Measurements from ENCODE around the gene MYBPHL. TPM values are rescaled to one million over a fixed set of nuclear protein-coding genes. Genes with fewer than 3 reads are reported as not detected.
A peak's percentile ranks its signal among the peaks of the same experiment; 100 is the strongest.

Gene MYBPHL
- total and polyA plus RNA-seq, 2 experiments from 2014 or later = not detected

DNA sequence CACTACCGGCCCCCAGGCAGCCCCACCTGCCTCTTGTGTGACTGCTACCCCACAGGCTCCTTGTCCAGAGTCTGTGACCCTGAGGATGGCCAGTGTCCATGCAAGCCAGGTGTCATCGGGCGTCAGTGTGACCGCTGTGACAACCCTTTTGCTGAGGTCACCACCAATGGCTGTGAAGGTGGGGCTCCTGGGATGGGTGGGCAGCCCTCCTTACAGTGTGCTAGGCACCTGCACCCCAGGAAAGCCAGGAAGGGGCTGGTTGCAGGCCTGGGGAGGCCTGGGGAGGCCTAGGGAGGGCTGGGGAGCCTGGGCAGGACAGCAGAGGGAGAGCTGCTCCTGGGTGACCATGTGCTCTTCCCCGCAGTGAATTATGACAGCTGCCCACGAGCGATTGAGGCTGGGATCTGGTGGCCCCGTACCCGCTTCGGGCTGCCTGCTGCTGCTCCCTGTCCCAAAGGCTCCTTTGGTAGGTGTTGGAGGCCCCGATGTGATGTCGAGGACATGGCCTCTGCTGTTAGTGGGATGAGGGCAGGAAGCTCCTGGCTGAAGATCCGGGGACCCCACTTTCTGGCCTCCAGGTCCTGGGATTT lies 41.0 kb downstream of the MYBPHL start:
- no peaks in the 10 kb centered on the region; the same call in 1 of the 3 replicates for H3K9me3 Mint-ChIP-seq
- H3K4me1 ChIP-seq (ENCODE audit: insufficient read depth) = no peaks in the 10 kb centered on the region
- no peak overlapping the region for H3K4me2 ChIP-seq
- H3K27ac ChIP-seq (ENCODE audit: low read depth) = no peak overlapping the region
- no peaks in the 10 kb centered on the region for H3K9me2 ChIP-seq (ENCODE audit: insufficient read depth)
- no peaks in the 10 kb centered on the region for H3K79me2 ChIP-seq (replicated peaks; ENCODE audit: insufficient read depth)
- 0 out of 2 replicates have a peak overlapping the region, but pooled peaks have one; percentile 56 for H3K27ac Mint-ChIP-seq
- peaks cover 9% of the 10 kb centered on the region for H3K27me3 Mint-ChIP-seq (ENCODE audit: insufficient read depth, low read depth, poor library complexity)
- H3K4me3 Mint-ChIP-seq = no peak overlapping the region
- H3F3A ChIP-seq (replicated peaks; ENCODE audit: low read depth) = 0 out of 2 replicates have a peak, but pooled peaks cover 5% of the 10 kb centered on the region
- H3K36me3 Mint-ChIP-seq (ENCODE audit: low read depth) = peaks cover 12% of the 10 kb centered on the region; the same call in 2 of the 3 replicates
- TF ChIP-seq JUNB (IDR thresholded peaks at IDR 0.05; ENCODE audit: unreplicated experiment) (no peak), CREB1 (CRISPR knock-in tag; IDR thresholded peaks at IDR 0.05; ENCODE audit: low read depth) (no peak), ZNF331 (CRISPR knock-in tag; IDR thresholded peaks at IDR 0.05; ENCODE audit: low read depth) (no peak), STAT1 (IDR thresholded peaks at IDR 0.05; ENCODE audit: unreplicated experiment) (no peak), ZNF114 (CRISPR knock-in tag; IDR thresholded peaks at IDR 0.05) (no peak), ETS1 (IDR thresholded peaks at IDR 0.05) (no peak)
- TF ChIP-seq, protein P1, sequence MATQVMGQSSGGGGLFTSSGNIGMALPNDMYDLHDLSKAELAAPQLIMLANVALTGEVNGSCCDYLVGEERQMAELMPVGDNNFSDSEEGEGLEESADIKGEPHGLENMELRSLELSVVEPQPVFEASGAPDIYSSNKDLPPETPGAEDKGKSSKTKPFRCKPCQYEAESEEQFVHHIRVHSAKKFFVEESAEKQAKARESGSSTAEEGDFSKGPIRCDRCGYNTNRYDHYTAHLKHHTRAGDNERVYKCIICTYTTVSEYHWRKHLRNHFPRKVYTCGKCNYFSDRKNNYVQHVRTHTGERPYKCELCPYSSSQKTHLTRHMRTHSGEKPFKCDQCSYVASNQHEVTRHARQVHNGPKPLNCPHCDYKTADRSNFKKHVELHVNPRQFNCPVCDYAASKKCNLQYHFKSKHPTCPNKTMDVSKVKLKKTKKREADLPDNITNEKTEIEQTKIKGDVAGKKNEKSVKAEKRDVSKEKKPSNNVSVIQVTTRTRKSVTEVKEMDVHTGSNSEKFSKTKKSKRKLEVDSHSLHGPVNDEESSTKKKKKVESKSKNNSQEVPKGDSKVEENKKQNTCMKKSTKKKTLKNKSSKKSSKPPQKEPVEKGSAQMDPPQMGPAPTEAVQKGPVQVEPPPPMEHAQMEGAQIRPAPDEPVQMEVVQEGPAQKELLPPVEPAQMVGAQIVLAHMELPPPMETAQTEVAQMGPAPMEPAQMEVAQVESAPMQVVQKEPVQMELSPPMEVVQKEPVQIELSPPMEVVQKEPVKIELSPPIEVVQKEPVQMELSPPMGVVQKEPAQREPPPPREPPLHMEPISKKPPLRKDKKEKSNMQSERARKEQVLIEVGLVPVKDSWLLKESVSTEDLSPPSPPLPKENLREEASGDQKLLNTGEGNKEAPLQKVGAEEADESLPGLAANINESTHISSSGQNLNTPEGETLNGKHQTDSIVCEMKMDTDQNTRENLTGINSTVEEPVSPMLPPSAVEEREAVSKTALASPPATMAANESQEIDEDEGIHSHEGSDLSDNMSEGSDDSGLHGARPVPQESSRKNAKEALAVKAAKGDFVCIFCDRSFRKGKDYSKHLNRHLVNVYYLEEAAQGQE (IDR thresholded peaks at IDR 0.05; ENCODE audit: unreplicated experiment) = no peak
- no peak for ATAC-seq
- H3K36me3 ChIP-seq (ENCODE audit: insufficient read depth) = no peaks in the 10 kb centered on the region
- H3K27me3 ChIP-seq (ENCODE audit: insufficient read depth) = no peaks in the 10 kb centered on the region
- H2AFZ ChIP-seq = no peak overlapping the region
- no peak for DNase-seq (ENCODE audit: low spot score)
- no peak overlapping the region for H3K4me3 ChIP-seq
- H4K20me1 ChIP-seq (replicated peaks; ENCODE audit: insufficient read depth) = no peaks in the 10 kb centered on the region
- H3K4me1 Mint-ChIP-seq = peaks cover 3% of the 10 kb centered on the region; the same call in 1 of the 3 replicates

DNA sequence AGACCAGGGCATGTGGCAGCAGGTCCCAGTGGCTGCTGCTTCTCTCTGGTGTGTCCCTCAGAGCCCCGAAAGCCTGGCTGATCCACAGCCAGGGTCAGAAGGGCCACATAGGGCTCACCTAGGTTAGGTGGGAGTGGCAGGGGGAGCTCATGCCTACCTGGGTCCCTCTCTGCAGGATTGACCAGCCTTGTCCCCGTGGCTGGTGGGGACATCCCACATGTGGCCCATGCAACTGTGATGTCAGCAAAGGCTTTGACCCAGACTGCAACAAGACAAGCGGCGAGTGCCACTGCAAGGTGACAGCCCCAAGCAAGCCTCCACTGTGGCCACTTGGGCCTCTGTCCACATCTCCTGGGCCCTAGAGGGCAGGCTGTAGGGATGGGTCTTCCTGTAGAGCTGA lies 41.8 kb downstream of the MYBPHL start:
- Histone ChIP-seq H3K4me1 (ENCODE audit: insufficient read depth) (no peaks in the 10 kb centered on the region; the same call in 1 of the 2 replicates), H3K4me2 (no peak overlapping the region), H3K4me3 (no peak overlapping the region), H3K36me3 (ENCODE audit: insufficient read depth) (no peaks in the 10 kb centered on the region), H4K20me1 (replicated peaks; ENCODE audit: insufficient read depth) (no peaks in the 10 kb centered on the region), H3K79me2 (replicated peaks; ENCODE audit: insufficient read depth) (no peaks in the 10 kb centered on the region), H3K9me2 (ENCODE audit: insufficient read depth) (no peaks in the 10 kb centered on the region), H2AFZ (no peak overlapping the region), H3K27ac (ENCODE audit: low read depth) (no peak overlapping the region), H3F3A (replicated peaks; ENCODE audit: low read depth) (0 out of 2 replicates have a peak, but pooled peaks cover 5% of the 10 kb centered on the region), H3K27me3 (ENCODE audit: insufficient read depth) (no peaks in the 10 kb centered on the region)
- Mint-ChIP-seq H3K4me1 (peaks cover 10% of the 10 kb centered on the region), H3K27ac (no peak overlapping the region), H3K27me3 (ENCODE audit: insufficient read depth, low read depth, poor library complexity) (peaks cover 12% of the 10 kb centered on the region), H3K4me3 (no peak overlapping the region), H3K36me3 (ENCODE audit: low read depth) (peaks cover 9% of the 10 kb centered on the region; the same call in 2 of the 3 replicates), H3K9me3 (no peaks in the 10 kb centered on the region; the same call in 1 of the 3 replicates)
- ATAC-seq = no peak
- DNase-seq (ENCODE audit: low spot score) = no peak
- TF ChIP-seq, protein P2, sequence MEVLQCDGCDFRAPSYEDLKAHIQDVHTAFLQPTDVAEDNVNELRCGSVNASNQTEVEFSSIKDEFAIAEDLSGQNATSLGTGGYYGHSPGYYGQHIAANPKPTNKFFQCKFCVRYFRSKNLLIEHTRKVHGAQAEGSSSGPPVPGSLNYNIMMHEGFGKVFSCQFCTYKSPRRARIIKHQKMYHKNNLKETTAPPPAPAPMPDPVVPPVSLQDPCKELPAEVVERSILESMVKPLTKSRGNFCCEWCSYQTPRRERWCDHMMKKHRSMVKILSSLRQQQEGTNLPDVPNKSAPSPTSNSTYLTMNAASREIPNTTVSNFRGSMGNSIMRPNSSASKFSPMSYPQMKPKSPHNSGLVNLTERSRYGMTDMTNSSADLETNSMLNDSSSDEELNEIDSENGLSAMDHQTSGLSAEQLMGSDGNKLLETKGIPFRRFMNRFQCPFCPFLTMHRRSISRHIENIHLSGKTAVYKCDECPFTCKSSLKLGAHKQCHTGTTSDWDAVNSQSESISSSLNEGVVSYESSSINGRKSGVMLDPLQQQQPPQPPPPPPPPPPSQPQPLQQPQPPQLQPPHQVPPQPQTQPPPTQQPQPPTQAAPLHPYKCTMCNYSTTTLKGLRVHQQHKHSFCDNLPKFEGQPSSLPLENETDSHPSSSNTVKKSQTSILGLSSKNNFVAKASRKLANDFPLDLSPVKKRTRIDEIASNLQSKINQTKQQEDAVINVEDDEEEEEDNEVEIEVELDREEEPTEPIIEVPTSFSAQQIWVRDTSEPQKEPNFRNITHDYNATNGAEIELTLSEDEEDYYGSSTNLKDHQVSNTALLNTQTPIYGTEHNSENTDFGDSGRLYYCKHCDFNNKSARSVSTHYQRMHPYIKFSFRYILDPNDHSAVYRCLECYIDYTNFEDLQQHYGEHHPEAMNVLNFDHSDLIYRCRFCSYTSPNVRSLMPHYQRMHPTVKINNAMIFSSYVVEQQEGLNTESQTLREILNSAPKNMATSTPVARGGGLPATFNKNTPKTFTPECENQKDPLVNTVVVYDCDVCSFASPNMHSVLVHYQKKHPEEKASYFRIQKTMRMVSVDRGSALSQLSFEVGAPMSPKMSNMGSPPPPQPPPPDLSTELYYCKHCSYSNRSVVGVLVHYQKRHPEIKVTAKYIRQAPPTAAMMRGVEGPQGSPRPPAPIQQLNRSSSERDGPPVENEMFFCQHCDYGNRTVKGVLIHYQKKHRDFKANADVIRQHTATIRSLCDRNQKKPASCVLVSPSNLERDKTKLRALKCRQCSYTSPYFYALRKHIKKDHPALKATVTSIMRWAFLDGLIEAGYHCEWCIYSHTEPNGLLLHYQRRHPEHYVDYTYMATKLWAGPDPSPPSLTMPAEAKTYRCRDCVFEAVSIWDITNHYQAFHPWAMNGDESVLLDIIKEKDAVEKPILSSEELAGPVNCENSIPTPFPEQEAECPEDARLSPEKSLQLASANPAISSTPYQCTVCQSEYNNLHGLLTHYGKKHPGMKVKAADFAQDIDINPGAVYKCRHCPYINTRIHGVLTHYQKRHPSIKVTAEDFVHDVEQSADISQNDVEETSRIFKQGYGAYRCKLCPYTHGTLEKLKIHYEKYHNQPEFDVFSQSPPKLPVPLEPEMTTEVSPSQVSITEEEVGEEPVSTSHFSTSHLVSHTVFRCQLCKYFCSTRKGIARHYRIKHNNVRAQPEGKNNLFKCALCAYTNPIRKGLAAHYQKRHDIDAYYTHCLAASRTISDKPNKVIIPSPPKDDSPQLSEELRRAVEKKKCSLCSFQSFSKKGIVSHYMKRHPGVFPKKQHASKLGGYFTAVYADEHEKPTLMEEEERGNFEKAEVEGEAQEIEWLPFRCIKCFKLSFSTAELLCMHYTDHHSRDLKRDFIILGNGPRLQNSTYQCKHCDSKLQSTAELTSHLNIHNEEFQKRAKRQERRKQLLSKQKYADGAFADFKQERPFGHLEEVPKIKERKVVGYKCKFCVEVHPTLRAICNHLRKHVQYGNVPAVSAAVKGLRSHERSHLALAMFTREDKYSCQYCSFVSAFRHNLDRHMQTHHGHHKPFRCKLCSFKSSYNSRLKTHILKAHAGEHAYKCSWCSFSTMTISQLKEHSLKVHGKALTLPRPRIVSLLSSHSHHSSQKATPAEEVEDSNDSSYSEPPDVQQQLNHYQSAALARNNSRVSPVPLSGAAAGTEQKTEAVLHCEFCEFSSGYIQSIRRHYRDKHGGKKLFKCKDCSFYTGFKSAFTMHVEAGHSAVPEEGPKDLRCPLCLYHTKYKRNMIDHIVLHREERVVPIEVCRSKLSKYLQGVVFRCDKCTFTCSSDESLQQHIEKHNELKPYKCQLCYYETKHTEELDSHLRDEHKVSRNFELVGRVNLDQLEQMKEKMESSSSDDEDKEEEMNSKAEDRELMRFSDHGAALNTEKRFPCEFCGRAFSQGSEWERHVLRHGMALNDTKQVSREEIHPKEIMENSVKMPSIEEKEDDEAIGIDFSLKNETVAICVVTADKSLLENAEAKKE (CRISPR knock-in tag; IDR thresholded peaks at IDR 0.05) = no peak
- no peak for TF ChIP-seq NANOG (IDR thresholded peaks at IDR 0.05; ENCODE audit: borderline replicate concordance)
- TF ChIP-seq JUNB (IDR thresholded peaks at IDR 0.05; ENCODE audit: unreplicated experiment) = no peak
- no peak for TF ChIP-seq POLR2AphosphoS5 (IDR thresholded peaks at IDR 0.05; ENCODE audit: low read depth)
- no peak for TF ChIP-seq ZNF114 (CRISPR knock-in tag; IDR thresholded peaks at IDR 0.05)

All from GM23338 (cell line).